ENCODE measurements around the gene SLC17A7. TPM values are rescaled to one million over a fixed set of nuclear protein-coding genes. Genes with fewer than 3 reads are reported as not detected.

The SLC17A7 gene
- total RNA-seq, 1 donor from 2014 or later = 0.59 TPM

- DNase-seq = peak; percentile 97
Observed at GRCh38 chr19:49443366-49444099, 2.2 kb upstream of the SLC17A7 start.

- peak; percentile 85 for DNase-seq
Observed at GRCh38 chr19:49442771-49443365, 1.5 kb upstream of the SLC17A7 start.

- no peak for DNase-seq
Observed at GRCh38 chr19:49442354-49442753, 1.0 kb upstream of the SLC17A7 start.

GRCh38 chr19:49441960-49442350 is 628 bp upstream of the SLC17A7 start:
- DNase-seq = no peak

- DNase-seq = no peak
Observed at GRCh38 chr19:49440439-49441209, 703 bp downstream of the SLC17A7 start.

- no peak for DNase-seq
Observed at GRCh38 chr19:49439836-49440235, 1.5 kb downstream of the SLC17A7 start.

GRCh38 chr19:49438261-49438660 is 3.1 kb downstream of the SLC17A7 start:
- no peak for DNase-seq

- DNase-seq = no peak
Observed at GRCh38 chr19:49437231-49437630, 4.1 kb downstream of the SLC17A7 start.

- DNase-seq = no peak
Observed at GRCh38 chr19:49436381-49437017, 4.8 kb downstream of the SLC17A7 start.

GRCh38 chr19:49435670-49436069 is 5.7 kb downstream of the SLC17A7 start:
- no peak for DNase-seq

GRCh38 chr19:49434907-49435583 is 6.3 kb downstream of the SLC17A7 start:
- no peak for DNase-seq

GRCh38 chr19:49433240-49433901 is 8.0 kb downstream of the SLC17A7 start:
- DNase-seq = no peak

GRCh38 chr19:49432141-49433073 is 8.9 kb downstream of the SLC17A7 start:
- DNase-seq = no peak

- DNase-seq = no peak
Observed at GRCh38 chr19:49431330-49431749, 10.0 kb downstream of the SLC17A7 start.

- DNase-seq = no peak
Observed at GRCh38 chr19:49430678-49431329, 10.5 kb downstream of the SLC17A7 start.

GRCh38 chr19:49430172-49430677 is 11.1 kb downstream of the SLC17A7 start:
- DNase-seq = no peak

GRCh38 chr19:49428547-49429451 is 12.5 kb downstream of the SLC17A7 start:
- DNase-seq = no peak

- no peak for DNase-seq
Observed at GRCh38 chr19:49427855-49428546, 13.3 kb downstream of the SLC17A7 start.
